Cardiac muscle cell (in vitro differentiated cells and primary cell): Measurements from ENCODE around the gene C17orf107. TPM values are rescaled to one million over a fixed set of nuclear protein-coding genes. Genes with fewer than 3 reads are reported as not detected.
"Not testable (repeated sequence)": the region's sequence is repeated elsewhere in the genome, so short reads cannot be mapped to it uniquely, and the experiment has no call there.

Source experiments
- DNase-seq, 2 donors: peaks; one replicate each; pipeline versions ENCODE4 v3.0.0 to v3.0.0-alpha.2; 2010 to 2017; ENCODE audit warnings: low read depth in 1 of 2, low spot score in 1 of 2
- H3K27ac ChIP-seq: fragments of 200-600 bp; sonication (generic); 2 replicates; pipeline ENCODE4 v1.5.1; 2016
- H3K27me3 ChIP-seq: fragments of 200-600 bp; sonication (generic); 2 replicates; pipeline ENCODE4 v1.6.0; 2016; ENCODE audit warnings: control low read depth
- H3K36me3 ChIP-seq: fragments of 200-600 bp; sonication (generic); 2 replicates; pipeline ENCODE4 v1.5.1; 2016; ENCODE audit warnings: control low read depth
- H3K4me1 ChIP-seq: fragments of 200-600 bp; sonication (generic); 2 replicates; pipeline ENCODE4 v1.8.1; 2017; ENCODE audit warnings: low read depth, mild to moderate bottlenecking, mixed run types
- H3K4me3 ChIP-seq: fragments of 200-600 bp; sonication (generic); 2 replicates; pipeline ENCODE4 v1.5.1; 2016; ENCODE audit warnings: mild to moderate bottlenecking
- H3K9me3 ChIP-seq: fragments of 200-600 bp; sonication (generic); 2 replicates; pipeline ENCODE4 v1.5.1; 2017; ENCODE audit warnings: low read depth, mild to moderate bottlenecking, control low read depth
- polyA plus RNA-seq: library from polyadenylated mRNA; unstranded; fragments of >200 nt; fragmentation: Nextera tagmentation; extraction: Ambion mirVana; gene quantifications from 2 replicates; pipeline ENCODE4 v1.2.1, GENCODE V29; 2016
- total RNA-seq: library from RNA; depleted of rRNA; stranded (reverse); fragments of >200 nt; gene quantifications from 2 replicates; pipeline ENCODE4 v1.2.3, GENCODE V29; 2016
- TF ChIP-seq, protein P1 (sequence below): IDR thresholded peaks from 2 replicates; pipeline ENCODE4 v1.5.1; 2012; ENCODE audit warnings: low read depth, mild to moderate bottlenecking, low read length

The C17orf107 gene
- total and polyA plus RNA-seq, 2 experiments from 2014 or later, result 1.3 to 7.4 TPM

DNA sequence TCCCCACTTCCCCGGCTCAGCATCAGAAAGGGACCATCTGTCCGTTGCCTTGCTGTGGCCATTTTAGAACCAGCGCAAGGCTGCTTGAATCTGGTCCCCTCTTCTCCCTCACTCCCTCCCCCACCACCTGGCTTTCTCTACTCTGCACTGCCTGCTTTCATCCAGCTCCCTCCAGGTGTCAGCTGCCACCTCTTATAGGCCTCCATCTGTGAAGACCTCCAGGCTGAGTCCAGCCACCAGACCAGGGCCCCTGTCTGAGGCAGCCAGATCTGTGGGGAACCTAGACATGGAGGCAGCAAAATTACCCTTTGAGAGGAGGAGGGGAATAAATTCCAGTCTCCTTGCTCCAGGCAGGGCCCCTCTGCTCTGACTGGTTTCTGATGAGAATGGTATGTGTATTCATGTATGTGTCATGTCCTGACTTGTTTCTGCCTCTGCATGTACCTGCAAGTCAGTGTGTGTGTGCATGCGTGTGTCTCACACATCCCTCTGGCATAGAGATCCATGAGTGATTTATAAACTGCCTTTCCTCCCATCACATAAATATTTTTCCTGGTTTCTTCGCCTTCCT, 45.1 kb upstream of the C17orf107 start:
- Histone ChIP-seq H3K36me3 (no peaks in the 10 kb centered on the region), H3K4me3 (no peak overlapping the region), H3K9me3 (no peaks in the 10 kb centered on the region), H3K4me1 (peaks cover 11% of the 10 kb centered on the region), H3K27ac (peak overlapping the region; percentile 63), H3K27me3 (no peaks in the 10 kb centered on the region)
- DNase-seq, result no peak
- TF ChIP-seq, protein P1, sequence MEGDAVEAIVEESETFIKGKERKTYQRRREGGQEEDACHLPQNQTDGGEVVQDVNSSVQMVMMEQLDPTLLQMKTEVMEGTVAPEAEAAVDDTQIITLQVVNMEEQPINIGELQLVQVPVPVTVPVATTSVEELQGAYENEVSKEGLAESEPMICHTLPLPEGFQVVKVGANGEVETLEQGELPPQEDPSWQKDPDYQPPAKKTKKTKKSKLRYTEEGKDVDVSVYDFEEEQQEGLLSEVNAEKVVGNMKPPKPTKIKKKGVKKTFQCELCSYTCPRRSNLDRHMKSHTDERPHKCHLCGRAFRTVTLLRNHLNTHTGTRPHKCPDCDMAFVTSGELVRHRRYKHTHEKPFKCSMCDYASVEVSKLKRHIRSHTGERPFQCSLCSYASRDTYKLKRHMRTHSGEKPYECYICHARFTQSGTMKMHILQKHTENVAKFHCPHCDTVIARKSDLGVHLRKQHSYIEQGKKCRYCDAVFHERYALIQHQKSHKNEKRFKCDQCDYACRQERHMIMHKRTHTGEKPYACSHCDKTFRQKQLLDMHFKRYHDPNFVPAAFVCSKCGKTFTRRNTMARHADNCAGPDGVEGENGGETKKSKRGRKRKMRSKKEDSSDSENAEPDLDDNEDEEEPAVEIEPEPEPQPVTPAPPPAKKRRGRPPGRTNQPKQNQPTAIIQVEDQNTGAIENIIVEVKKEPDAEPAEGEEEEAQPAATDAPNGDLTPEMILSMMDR, result no peak

DNA sequence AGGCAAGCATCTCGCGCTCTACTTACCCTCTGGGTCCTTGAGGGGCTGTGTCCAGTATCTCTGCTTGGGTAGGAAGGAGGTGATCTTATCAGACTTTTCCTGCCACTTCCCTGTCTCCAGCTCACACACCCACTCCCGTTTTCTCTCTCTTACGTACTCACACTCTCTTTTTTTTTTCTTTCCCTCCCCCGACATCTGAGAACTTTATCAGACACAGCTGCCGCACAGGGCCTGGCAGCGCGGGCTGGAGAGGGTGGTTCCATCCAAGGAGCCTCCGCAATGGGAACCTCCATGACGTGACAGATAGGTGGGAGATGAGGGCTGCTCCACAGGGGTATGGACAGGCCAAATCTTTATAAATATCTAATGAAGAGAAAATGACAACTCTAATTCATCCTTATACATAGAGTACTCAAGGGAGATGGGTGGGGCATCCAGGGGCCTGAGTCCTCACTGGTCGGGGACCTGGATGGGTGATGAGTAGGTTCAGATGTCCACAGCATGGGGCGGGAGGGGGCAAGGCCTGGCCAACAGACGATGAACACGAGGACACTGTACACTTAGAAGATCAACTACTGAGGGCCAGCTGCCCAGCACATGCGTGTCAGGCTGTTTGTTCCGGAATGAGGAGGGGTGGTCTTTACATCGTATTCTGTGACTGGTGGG, 42.9 kb upstream of the C17orf107 start:
- peaks cover 11% of the 10 kb centered on the region for H3K4me1 ChIP-seq
- no peak overlapping the region for H3K4me3 ChIP-seq
- no peaks in the 10 kb centered on the region for H3K9me3 ChIP-seq
- H3K27ac ChIP-seq, result no peak overlapping the region
- TF ChIP-seq, protein P1, result no peak
- H3K36me3 ChIP-seq, result no peaks in the 10 kb centered on the region
- peak in 1 of 2 donors; percentile 26 for DNase-seq
- no peaks in the 10 kb centered on the region for H3K27me3 ChIP-seq

DNA sequence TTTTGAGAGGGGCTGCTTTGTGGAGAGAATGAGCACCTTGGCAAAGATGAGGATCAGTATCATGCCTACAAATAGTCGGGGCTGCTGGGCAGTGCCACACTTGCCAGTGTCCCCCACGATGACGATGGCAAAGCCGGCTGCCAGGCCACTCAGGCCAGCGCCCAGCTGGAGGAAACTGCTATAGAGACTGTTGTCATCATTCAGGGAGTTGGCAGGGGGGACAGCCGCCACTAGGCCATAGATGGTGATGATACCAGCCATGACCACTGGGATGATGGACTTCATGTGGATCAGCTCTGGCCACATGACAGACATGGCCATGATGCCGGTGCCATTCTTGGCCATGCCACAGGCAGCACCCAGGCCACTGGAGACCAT, 42.4 kb upstream of the C17orf107 start:
- Histone ChIP-seq H3K27ac (no peak overlapping the region), H3K9me3 (no peaks in the 10 kb centered on the region), H3K36me3 (no peaks in the 10 kb centered on the region), H3K27me3 (no peaks in the 10 kb centered on the region), H3K4me3 (no peak overlapping the region), H3K4me1 (peaks cover 11% of the 10 kb centered on the region)
- DNase-seq, result no peak
- TF ChIP-seq, protein P1, result no peak

DNA sequence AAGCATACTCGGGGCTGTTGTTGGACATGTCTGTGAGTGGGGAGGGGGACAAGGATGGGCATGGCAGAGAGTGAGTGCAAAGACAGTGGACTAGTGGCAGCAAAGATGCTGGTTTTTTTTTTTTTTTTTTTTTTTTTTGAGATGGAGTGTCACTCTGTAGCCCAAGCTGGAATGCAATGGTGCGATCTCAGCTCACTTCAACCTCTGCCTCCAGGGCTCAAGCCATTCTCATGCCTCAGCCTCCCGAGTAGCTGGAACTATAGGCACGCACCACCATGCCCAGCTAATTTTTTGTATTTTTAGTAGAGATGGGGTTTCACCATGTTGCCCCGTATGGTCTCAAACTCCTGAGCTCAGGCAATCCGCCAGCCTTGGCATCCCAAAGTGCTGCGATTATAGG, 42.0 kb upstream of the C17orf107 start:
- H3K9me3 ChIP-seq, H3K27me3 ChIP-seq, H3K4me3 ChIP-seq, DNase-seq, H3K36me3 ChIP-seq, H3K27ac ChIP-seq: not testable (repeated sequence)
- H3K4me1 ChIP-seq, result peaks cover 11% of the 10 kb centered on the region

DNA sequence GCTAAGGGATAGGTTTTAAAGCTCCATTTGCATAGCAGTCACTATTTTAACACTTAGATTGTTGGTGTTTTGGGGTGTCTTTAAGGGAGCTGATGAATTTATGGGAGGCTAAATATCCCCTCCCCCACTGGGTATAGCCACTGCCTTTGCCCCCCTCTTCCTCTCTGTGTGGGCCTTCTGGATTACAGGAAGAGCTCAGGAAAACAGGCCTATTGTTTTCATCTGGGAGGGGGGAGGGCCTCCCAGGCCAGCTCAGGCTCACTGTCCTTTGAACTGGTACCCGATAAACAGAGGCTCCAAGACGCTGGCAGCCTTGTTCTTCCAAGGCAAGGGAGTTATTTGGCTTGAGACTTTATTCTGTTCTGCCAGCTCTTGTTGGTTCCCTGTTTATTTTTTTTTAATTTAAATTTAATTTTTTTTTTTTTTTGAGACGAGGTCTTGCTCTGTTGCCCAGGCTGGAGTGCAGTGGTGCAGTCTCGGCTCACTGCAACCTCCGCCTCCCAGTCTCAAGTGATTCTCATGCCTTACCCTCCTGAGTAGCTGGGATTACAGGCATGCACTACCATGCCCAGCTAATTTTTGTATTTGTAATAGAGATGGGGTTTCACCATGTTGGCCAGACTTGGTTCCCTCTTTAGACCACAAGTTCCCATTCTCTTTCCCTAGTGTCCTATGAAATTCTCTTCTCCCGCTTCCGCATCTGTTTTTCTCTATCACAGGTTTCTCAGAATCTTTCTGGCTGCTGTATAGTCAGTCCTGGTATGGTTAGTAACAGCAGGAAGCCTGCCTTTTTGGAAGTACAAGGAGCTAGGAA, 41.1 kb upstream of the C17orf107 start:
- DNase-seq, result peak in 1 of 2 donors; percentile 57
- no peaks in the 10 kb centered on the region for H3K27me3 ChIP-seq
- no peak overlapping the region for H3K4me3 ChIP-seq
- H3K36me3 ChIP-seq, result no peaks in the 10 kb centered on the region
- H3K9me3 ChIP-seq, result no peaks in the 10 kb centered on the region
- H3K27ac ChIP-seq, result peak overlapping the region; percentile 55
- TF ChIP-seq, protein P1, result no peak
- H3K4me1 ChIP-seq, result peaks cover 11% of the 10 kb centered on the region

DNA sequence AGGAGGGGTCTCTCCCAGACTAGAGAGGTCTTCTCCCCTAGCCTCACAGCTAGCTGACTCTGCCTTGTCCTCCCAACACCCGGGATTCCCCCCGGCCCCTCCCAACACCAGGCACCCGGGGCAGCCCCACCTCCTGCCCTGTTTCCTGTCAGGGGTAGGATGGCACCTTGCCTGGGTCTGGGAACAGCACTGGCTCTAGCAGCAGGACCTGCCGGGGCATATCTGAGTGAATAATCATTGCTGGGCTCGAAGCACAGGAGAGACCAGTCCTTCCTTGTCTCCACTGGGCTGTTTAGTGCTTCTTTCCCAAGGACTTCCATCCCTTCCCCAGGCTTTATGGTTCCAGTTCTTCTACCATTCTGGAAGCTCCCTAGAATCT, 40.5 kb upstream of the C17orf107 start:
- Histone ChIP-seq H3K27me3 (no peaks in the 10 kb centered on the region), H3K27ac (peak overlapping the region; percentile 55), H3K36me3 (no peaks in the 10 kb centered on the region), H3K9me3 (no peaks in the 10 kb centered on the region), H3K4me3 (no peak overlapping the region), H3K4me1 (peaks cover 11% of the 10 kb centered on the region)
- TF ChIP-seq, protein P1, result no peak
- peak in 1 of 2 donors; percentile 27 for DNase-seq
